HG03354 (cell line): Measurements from ENCODE around the gene THOP1.
A peak's percentile ranks its signal among the peaks of the same experiment; 100 is the strongest.
"Not testable (repeated sequence)": the region's sequence is repeated elsewhere in the genome, so short reads cannot be mapped to it uniquely, and the experiment has no call there.

Experiments used
- ATAC-seq: cut with Tn5 transposase; IDR thresholded peaks from one replicate; pipeline ENCODE4 v1.9.1; 2021; ENCODE audit warnings: mild to moderate bottlenecking; ENCODE audit not compliant: unreplicated experiment, poor library complexity, severe bottlenecking

The THOP1 gene

DNA sequence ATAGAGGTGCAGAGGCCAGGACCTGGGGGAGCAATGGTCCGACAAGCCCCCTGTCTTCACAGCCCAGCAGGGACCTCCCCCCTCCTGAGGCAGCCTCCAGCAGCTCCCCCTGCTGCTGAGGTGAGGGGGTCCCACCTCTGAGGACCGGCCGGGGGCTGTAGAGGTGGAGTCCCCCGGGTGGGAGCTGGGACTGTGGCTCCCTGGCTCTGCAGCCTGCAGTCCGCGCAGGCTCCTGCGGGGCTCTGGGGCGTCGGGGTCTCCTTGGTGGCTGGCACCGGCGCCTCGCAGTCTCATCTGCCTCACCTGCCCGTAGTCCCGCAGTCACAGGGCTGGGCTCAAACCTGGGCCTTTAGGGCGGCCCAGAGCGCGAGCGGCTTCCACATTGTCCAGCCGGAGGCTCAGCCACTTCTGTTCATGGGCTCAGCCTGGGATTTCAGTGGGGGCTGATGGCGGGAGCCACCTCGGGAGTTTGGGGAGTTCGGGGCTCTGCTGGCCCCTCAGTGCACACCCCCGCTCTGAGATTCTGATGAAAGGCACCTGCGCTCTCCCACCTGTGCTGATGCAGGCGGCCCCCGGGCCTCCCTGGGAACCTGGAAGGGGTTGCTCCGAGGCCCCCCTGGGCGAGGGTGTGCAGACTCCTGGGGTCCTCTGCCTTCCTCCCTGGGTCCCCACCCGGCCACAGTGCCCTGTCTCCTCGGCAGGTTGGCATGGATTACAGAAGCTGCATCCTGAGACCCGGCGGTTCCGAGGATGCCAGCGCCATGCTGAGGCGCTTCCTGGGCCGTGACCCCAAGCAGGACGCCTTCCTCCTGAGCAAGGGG, 27.3 kb downstream of the THOP1 start:
- no peak for ATAC-seq

GRCh38 chr19:2813235-2814160, 28.2 kb downstream of the THOP1 start:
- no peak for ATAC-seq

DNA sequence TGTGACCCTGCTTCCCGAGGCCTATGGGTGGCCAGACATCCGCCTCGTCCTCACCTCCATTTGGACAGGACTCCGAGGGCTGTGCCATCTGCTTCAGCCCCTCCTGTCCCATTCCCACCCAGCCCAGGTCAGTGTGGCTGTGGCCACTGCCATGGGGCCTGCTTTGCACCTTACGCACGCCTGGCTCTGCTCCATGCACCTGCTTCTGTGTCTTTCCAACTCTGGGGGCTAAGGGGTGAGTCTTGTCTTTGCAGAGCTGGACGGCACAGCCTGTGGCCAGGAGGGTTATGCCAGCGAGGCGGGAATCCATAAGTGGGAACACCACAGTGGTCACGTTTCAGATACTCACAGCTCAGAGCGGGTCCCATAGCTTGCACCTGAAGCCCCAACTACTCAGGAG, 29.1 kb downstream of the THOP1 start:
- no peak for ATAC-seq

- ATAC-seq, result no peak
These were observed 29.9 kb downstream of the THOP1 start for GRCh38 chr19:2815191-2815614.

GRCh38 chr19:2815923-2816322, 30.6 kb downstream of the THOP1 start:
- no peak for ATAC-seq

GRCh38 chr19:2816641-2817040, 31.3 kb downstream of the THOP1 start:
- ATAC-seq, result no peak

DNA sequence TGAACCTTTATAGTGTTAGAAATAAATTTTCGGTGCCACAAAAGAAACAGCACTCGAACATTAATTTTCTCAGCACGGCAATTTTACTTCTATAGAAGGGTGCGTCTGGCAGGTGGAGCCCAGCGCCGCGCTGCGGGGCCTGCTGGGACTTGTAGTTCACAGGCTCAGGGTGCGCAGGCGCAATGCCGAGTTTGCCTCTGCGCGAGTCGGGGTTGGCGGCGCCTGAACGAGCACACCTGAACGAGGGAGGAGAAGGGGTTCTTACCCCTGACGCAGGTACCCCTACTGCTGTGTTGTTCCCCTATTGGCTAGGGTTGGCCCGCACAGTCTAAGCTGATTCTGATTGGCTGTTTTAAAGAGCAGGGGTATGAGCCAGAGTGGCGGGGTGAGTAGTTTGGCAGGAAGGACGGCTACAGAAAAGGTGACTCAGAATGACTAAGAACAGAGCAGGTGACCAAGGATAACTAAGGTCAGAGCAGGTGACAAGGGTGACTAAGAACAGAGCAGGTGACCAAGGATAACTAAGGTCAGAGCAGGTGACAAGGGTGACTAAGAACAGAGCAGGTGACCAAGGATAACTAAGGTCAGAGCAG, 32.0 kb downstream of the THOP1 start:
- not testable (repeated sequence) for ATAC-seq

DNA sequence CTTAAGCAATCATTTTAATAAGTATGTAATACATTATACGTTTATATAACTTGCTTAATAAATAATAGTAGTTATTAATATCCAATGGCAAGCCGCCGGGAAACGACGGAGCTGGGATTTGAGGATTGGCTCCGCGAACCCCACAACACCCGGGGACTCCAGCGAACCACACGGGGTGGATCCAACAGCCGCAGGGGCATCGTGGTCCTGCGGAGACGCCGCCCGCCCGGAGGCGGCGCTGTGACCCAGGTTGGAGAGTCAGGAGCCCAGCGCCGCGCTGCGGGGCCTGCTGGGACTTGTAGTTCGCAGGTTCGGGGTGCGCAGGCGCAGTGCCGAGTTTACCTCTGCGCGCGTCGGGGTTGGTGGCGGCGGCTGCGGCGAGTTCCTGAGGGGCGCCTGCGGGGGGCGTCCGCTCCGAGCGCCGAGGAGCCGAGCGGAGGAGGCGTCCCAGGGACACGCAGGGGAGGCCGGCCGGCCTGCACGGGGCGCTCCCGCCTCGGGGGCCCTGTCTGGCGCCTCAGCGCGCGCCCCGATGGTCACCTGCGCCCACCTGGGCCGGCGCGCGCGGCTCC, 34.3 kb downstream of the THOP1 start, which contains the start of gene ZNF554:
ZNF554 (plus strand) TSS at position 329 of the 572 bp plus-strand sequence; CDS start at position 533, 204 bp downstream.
- peak; percentile 93 for ATAC-seq

DNA sequence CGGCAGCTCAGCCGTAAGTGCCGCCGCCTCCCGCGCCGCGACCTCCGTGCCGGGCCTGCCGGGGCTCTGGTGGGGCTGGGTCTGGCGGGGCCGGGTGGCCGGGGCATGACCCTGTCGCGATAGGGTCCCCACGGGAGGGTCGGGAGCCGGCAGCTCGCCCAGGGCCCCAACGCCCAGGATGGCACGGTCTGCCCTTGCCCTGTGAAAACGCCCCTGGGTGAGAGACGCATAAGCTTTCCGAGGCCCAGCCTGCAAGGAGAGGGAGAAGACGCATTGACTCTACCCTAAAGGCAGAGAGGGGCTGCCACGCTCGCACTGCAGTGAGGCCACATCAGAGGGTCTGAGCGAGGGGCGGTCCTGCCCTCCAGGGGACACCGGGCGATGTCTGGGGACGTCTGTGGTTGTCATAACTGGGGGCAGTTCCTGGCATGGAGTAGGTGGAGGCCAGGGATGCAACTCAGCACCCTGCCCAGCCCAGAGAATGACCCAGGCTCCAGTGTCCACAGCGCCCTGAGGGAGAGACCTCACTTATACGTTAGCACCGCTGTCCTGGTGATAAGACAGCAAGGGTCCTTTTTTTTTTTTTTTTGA, 34.9 kb downstream of the THOP1 start:
- no peak for ATAC-seq

GRCh38 chr19:2822846-2823245, 37.5 kb downstream of the THOP1 start:
- ATAC-seq, result no peak

DNA sequence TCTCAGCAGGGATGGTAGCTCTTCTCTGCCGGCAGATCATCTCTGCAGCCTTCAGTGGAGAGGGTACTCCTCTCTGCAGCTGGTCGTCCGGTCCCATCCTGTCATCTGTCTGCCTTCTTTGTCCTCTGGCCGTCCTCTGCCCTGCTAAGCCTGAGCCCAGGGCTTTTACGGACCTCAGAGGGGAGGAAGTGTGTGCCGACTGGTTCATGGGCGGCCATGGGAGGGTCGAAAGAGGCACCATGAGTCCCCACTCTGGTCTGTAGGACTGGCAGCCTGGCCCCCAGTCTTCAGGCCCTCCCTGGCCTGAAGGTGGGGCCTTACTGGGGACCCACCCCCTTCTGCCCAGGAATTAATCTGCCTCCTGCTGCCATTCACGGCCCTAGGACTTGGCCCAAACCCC, 38.3 kb downstream of the THOP1 start:
- no peak for ATAC-seq

GRCh38 chr19:2824129-2824528, 38.8 kb downstream of the THOP1 start:
- no peak for ATAC-seq

DNA sequence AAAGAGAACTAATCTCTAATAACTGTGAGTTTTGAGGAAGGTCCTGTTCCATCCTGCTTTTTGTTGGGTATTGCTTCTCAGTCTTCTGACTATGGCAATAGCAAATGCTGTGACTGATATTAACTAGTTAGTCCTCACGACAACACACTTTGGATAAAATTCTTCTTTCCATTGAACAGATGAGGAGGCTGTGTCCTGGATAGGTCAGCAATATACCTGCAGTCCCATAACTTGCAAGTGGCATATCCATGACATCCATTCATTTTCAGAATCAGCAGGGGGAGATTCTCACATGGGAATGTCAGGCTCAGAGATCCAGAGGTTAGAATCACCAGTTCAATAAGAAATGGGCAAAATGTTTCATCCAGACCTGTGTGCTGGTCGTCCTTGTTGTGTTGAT, 41.7 kb downstream of the THOP1 start:
- no peak for ATAC-seq

GRCh38 chr19:2827840-2828489, 42.7 kb downstream of the THOP1 start:
- no peak for ATAC-seq

DNA sequence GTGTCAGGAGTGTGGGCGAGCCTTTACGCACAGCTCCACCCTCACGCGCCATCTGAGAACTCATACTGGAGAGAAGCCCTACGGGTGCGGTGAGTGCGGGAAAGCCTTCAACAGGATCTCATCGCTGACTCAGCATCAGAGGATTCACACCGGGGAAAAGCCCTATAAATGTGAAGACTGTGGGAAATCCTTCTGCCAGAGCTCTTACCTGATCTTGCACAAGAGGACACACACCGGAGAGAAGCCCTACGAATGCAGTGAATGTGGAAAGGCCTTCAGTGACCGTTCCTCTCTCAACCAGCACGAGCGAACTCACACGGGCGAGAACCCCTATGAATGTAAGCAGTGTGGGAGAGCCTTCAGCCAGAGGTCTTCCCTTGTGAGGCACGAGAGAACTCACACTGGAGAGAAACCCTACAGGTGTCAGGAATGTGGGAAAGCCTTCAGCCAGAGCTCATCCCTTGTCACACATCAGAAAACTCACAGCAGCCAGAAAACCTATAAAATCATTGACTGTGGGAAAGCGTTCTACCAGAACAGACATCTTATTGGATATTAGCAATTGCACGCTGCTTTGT, 49.1 kb downstream of the THOP1 start:
- ATAC-seq, result no peak

GRCh38 chr19:2837430-2837829, 52.1 kb downstream of the THOP1 start:
- ATAC-seq, result no peak

DNA sequence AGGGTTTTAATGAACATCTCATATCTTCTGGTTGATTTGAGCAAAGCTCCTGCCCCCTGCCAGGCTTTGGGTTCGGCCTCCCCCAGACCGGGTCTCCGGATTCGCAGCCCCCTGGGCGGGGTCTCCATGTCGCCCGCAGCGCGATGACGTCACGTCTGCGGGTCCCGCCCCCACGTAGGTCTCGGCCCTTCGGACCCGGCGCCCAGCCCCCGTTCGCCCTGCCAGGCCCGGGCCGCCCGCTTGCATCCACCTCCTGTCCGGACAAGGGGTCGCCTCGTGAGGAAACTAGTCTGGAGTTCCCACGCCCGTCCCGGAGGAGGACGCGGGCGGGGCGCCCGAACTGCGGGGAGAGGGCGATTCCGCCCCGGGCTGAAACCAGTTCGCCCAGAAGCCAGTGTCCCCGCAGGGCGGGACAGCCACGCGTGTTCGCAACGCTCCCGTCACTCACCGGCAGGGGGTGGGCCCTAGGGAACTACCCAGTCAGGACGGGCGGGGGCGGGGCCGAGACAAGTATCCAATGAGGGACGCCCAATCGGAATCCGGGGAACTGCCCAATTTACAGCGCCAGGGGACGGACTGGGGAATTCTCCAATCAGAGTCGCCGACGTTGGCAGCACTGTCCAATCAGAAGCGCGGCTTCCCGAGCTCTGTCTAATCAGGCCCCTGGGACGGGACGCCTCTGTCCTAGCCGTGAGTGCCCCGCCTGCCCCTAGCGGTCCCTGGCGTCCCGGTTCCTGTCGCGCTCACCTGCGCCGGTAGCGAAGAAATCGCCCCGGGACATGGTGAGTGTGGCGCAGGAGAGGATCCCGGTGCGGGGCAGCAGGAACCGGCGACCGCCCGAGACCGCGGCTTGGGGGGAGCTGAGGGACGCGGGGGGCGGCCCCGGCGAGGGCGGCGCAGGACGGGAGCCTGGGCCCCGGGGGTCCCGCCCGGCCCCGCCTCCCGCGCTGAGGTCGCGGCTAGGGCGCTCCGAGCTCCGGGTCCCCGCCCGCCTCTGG, 55.8 kb downstream of the THOP1 start, which contains the start of gene ZNF555:
ZNF555 (plus strand) TSS at position 682 of the 998 bp plus-strand sequence; CDS start at position 780, 98 bp downstream.
- peak; percentile 92 for ATAC-seq
